ENCODE measurements around the gene TCF12.
A peak's percentile ranks its signal among the peaks of the same experiment; 100 is the strongest.

Gene TCF12

GRCh38 chr15:57321973-57322601 is 403.6 kb downstream of the TCF12 start:
- DNase-seq (ENCODE audit: low spot score) = no peak

GRCh38 chr15:57322602-57323250 is 404.3 kb downstream of the TCF12 start:
- DNase-seq (ENCODE audit: low spot score) = no peak

- no peak for DNase-seq (ENCODE audit: low spot score)
These were observed 404.9 kb downstream of the TCF12 start for GRCh38 chr15:57323299-57323805.

- DNase-seq (ENCODE audit: low spot score) = peak; percentile 54
These were observed 405.6 kb downstream of the TCF12 start for GRCh38 chr15:57323806-57324589.

- DNase-seq (ENCODE audit: low spot score) = no peak
These were observed 406.1 kb downstream of the TCF12 start for GRCh38 chr15:57324590-57324890.

GRCh38 chr15:57324944-57325679 is 406.7 kb downstream of the TCF12 start:
- no peak for DNase-seq (ENCODE audit: low spot score)

GRCh38 chr15:57326196-57326595 is 407.8 kb downstream of the TCF12 start:
- no peak for DNase-seq (ENCODE audit: low spot score)

- no peak for DNase-seq (ENCODE audit: low spot score)
These were observed 409.6 kb downstream of the TCF12 start for GRCh38 chr15:57327985-57328471.

- DNase-seq (ENCODE audit: low spot score) = no peak
These were observed 410.0 kb downstream of the TCF12 start for GRCh38 chr15:57328479-57328878.

- no peak for DNase-seq (ENCODE audit: low spot score)
These were observed 410.5 kb downstream of the TCF12 start for GRCh38 chr15:57328897-57329296.

- DNase-seq (ENCODE audit: low spot score) = no peak
These were observed 411.3 kb downstream of the TCF12 start for GRCh38 chr15:57329582-57330367.

GRCh38 chr15:57330619-57331340 is 412.3 kb downstream of the TCF12 start:
- DNase-seq (ENCODE audit: low spot score) = no peak

GRCh38 chr15:57332326-57332725 is 413.9 kb downstream of the TCF12 start:
- DNase-seq (ENCODE audit: low spot score) = no peak

- DNase-seq (ENCODE audit: low spot score) = no peak
These were observed 415.0 kb downstream of the TCF12 start for GRCh38 chr15:57333487-57333886.

- DNase-seq (ENCODE audit: low spot score) = no peak
These were observed 415.8 kb downstream of the TCF12 start for GRCh38 chr15:57334257-57334656.

GRCh38 chr15:57335293-57335715 is 416.9 kb downstream of the TCF12 start:
- no peak for DNase-seq (ENCODE audit: low spot score)

GRCh38 chr15:57335719-57336118 is 417.3 kb downstream of the TCF12 start:
- no peak for DNase-seq (ENCODE audit: low spot score)

- no peak for DNase-seq (ENCODE audit: low spot score)
These were observed 419.5 kb downstream of the TCF12 start for GRCh38 chr15:57337868-57338411.

GRCh38 chr15:57339321-57339720 is 420.9 kb downstream of the TCF12 start:
- no peak for DNase-seq (ENCODE audit: low spot score)

Data from putamen (tissue), 1 donor.